ENCODE results near the gene CAPZB. TPM values are rescaled to one million over a fixed set of nuclear protein-coding genes. Genes with fewer than 3 reads are reported as not detected.

CAPZB gene
- total RNA-seq, 1 donor, result 183 TPM

GRCh38 chr1:19385869-19386591 lies 99.3 kb downstream of the CAPZB start:
- TF ChIP-seq, protein P1, sequence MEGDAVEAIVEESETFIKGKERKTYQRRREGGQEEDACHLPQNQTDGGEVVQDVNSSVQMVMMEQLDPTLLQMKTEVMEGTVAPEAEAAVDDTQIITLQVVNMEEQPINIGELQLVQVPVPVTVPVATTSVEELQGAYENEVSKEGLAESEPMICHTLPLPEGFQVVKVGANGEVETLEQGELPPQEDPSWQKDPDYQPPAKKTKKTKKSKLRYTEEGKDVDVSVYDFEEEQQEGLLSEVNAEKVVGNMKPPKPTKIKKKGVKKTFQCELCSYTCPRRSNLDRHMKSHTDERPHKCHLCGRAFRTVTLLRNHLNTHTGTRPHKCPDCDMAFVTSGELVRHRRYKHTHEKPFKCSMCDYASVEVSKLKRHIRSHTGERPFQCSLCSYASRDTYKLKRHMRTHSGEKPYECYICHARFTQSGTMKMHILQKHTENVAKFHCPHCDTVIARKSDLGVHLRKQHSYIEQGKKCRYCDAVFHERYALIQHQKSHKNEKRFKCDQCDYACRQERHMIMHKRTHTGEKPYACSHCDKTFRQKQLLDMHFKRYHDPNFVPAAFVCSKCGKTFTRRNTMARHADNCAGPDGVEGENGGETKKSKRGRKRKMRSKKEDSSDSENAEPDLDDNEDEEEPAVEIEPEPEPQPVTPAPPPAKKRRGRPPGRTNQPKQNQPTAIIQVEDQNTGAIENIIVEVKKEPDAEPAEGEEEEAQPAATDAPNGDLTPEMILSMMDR (IDR thresholded peaks at IDR 0.05; ENCODE audit: insufficient read depth, low read depth, low read length), result no peak
- H3K4me3 ChIP-seq (ENCODE audit: low read depth, low read length), result no peak overlapping the region
- peak; percentile 70 for DNase-seq (ENCODE audit: low read depth)

- no peak overlapping the region for H3K4me3 ChIP-seq (ENCODE audit: low read depth, low read length)
- no peak for DNase-seq (ENCODE audit: low read depth)
- TF ChIP-seq, protein P1 (IDR thresholded peaks at IDR 0.05; ENCODE audit: insufficient read depth, low read depth, low read length), result no peak
These were observed 100.1 kb downstream of the CAPZB start for GRCh38 chr1:19385221-19385620.

DNA sequence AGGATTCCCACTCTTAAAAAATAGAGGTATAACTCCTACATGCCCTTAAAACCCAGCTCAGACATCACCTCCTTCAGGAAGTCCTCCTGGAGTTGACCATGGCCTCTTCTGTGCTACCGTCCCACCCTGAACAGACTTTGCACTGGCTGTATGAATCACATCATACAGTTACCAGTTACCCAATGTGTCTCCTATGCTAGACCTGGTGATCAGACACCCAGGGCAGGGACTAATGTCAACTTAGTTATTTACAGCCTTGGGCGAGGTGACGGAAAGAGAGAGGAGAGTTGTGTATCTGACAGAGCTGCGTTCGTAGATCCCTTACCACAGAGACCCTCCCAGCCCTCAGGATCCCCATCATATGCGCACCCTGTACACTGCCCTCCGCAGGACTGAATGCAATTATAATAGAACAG lies 100.6 kb downstream of the CAPZB start:
- TF ChIP-seq, protein P1 (IDR thresholded peaks at IDR 0.05; ENCODE audit: insufficient read depth, low read depth, low read length), result no peak
- H3K4me3 ChIP-seq (ENCODE audit: low read depth, low read length), result no peak overlapping the region
- DNase-seq (ENCODE audit: low read depth), result no peak

- H3K4me3 ChIP-seq (ENCODE audit: low read depth, low read length), result no peak overlapping the region
- no peak for DNase-seq (ENCODE audit: low read depth)
- TF ChIP-seq, protein P1 (IDR thresholded peaks at IDR 0.05; ENCODE audit: insufficient read depth, low read depth, low read length), result no peak
These were observed 101.2 kb downstream of the CAPZB start for GRCh38 chr1:19384113-19384512.

- TF ChIP-seq, protein P1 (IDR thresholded peaks at IDR 0.05; ENCODE audit: insufficient read depth, low read depth, low read length), result no peak
- no peak overlapping the region for H3K4me3 ChIP-seq (ENCODE audit: low read depth, low read length)
- DNase-seq (ENCODE audit: low read depth), result no peak
These were observed 103.1 kb downstream of the CAPZB start for GRCh38 chr1:19382222-19382621.

DNA sequence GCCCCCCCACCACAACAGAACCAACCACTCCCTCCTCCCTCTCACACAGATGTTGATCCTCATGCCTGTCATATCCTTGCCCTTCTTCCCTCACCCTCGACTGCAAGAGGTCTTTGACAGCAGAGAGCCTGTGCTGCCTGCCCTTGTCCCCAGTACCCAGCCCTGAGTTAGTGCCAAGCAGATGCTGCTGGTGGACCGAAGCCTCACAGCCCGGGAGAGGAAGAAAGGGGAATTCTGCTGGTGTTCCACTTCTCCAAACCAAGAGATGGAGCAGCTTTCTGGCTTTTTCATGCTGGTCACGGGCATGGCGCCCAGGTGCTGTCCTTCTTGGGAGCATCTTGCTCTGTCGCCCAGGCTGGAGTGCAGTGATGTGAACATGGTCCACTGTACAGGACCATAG lies 104.1 kb downstream of the CAPZB start:
- TF ChIP-seq, protein P1 (IDR thresholded peaks at IDR 0.05; ENCODE audit: insufficient read depth, low read depth, low read length), result no peak
- H3K4me3 ChIP-seq (ENCODE audit: low read depth, low read length), result no peak overlapping the region
- no peak for DNase-seq (ENCODE audit: low read depth)
